Measurements from ENCODE around the gene C2orf15. TPM values are rescaled to one million over a fixed set of nuclear protein-coding genes. Genes with fewer than 3 reads are reported as not detected.

Gene C2orf15
- polyA plus RNA-seq, 2 of the 4 experiments (the other 2 are of a cell fraction) = 1.3 to 1.6 TPM

DNA sequence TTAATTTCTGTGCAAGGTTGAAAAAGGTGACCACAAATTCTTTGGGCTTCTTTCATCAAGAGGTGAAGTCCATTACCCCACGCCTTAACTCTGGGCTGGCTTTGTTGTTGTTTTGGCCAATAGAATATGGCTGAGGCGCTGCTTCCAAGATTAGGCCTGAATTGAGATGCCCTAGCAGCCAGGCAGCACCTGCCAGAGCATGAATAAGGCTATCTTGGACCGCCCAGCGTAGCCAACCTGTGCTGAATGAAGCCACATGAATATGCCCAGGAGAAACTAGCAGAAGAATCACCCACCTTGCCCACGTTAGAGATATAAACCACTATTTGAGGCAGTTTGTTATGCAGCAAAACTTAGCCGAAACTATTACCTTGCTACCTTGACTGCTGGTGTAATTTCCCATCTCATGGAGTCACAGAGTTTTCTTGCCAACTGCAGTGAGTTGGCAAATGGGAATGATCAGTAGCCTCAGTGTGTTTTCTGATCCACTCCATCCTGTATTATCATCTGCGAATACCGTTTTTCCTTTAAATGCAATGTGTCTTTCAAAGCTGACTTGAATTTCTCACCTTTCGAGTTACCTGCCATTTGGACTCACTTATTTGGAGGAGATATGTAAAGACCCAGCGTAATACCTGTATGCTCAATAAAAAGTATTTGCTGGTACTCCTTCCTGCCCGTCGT is 12.6 kb downstream of the C2orf15 start:
- Histone ChIP-seq H3K4me3 (peak overlapping the region; percentile 59), H3K4me2 (peak overlapping the region; percentile 88), H3K27ac (peak overlapping the region; percentile 83 to 92), H3K9me3 (no peaks in the 10 kb centered on the region), H3K4me1 (peaks cover 10% of the 10 kb centered on the region; the same call in 1 of the 3 replicates)
- FAIRE-seq (no peak), DNase-seq (ENCODE audit: low read depth in 1 of 2, low spot score in 1 of 2) (no peak), ATAC-seq (peak in 1 of 2 experiments; percentile 2; a peak in 2 of 6 replicates)
- TF ChIP-seq RFX5 (IDR thresholded peaks at IDR 0.05) (no peak), FOXS1 (CRISPR knock-in tag; IDR thresholded peaks at IDR 0.05) (no peak), NFE2L2 (conservative IDR thresholded peaks at IDR 0.05; ENCODE audit: low read length) (no peak), KDM5A (IDR thresholded peaks at IDR 0.05) (no peak), ESRRA (IDR thresholded peaks at IDR 0.05; ENCODE audit: borderline replicate concordance, low read length) (no peak), HOXB13 (CRISPR knock-in tag; IDR thresholded peaks at IDR 0.05; ENCODE audit: low read depth) (no peak), CEBPB (IDR thresholded peaks at IDR 0.05) (no peak), POLR2A (IDR thresholded peaks at IDR 0.05; ENCODE audit: low read length) (no peak), CBX2 (IDR thresholded peaks at IDR 0.05; ENCODE audit: borderline replicate concordance, low read depth) (no peak)
- TF ChIP-seq, protein P1, sequence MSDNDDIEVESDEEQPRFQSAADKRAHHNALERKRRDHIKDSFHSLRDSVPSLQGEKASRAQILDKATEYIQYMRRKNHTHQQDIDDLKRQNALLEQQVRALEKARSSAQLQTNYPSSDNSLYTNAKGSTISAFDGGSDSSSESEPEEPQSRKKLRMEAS (IDR thresholded peaks at IDR 0.05) = no peak
- TF ChIP-seq, protein P2, sequence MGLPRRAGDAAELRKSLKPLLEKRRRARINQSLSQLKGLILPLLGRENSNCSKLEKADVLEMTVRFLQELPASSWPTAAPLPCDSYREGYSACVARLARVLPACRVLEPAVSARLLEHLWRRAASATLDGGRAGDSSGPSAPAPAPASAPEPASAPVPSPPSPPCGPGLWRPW (IDR thresholded peaks at IDR 0.05) = no peak
- POLR2A ChIA-PET = interaction anchor here (0.6 to 4.4 kb wide), 10 partner anchors 10 to 505 kb away, joined by 3 to 54 read pairs (median 6); partner anchors contain the start of genes C2orf15, EIF5B, MITD1 and MRPL30
- CTCF ChIA-PET = interaction anchor here (1.0 to 2.3 kb wide), 2 partner anchors 12 to 336 kb away, joined by 3 to 14 read pairs; partner anchors contain the start of gene C2orf15
- WGBS (ENCODE audit: missing lambda C conversion rate) = 42% methylated on average over 12 of the region's 12 CpGs

DNA sequence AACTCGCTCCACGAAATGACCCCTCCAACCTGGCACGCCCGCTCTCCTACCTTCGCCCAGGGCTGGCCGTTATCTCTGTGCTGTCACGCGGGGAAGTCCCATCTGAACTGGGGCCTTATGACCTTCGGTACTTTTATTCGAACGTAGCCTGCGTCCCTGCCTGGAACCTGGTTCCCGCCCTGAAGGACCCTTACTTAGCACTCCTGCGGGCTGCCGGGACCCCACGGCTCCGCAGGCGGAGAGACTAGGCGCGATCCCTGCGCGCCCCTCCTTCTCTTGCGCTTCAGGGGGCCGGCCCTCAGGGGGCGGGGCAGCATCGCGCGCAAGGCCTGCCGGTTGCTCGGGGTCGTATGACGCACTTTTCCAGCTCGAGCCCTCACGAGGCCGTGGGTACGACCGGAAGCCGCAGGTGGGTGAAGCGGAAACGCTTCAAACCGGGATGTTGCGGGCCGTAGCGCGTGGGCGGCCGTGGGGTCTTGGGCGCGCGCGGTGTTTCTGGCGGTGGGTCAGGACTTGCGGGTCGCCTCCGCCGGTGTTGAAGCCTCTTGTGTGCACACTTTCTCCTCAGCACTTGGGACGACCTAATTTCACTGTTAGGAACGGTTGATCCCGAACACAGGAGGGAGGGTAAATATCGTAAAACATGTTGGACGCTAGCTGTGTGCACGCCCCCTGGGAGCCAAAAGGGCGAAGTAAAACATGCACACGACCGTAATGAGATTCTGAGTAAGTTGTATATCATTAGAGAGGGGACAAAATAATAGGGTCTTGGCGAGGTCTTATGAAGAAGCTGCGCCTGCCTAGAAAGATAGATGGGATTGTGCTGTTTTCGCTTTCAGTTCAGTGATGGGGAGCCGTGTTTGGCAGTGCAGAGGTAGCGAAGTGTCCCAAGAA is 13.4 kb downstream of the C2orf15 start, which contains the start of the genes LIPT1 and TSGA10:
Gene LIPT1, plus strand, starts transcription at position 325 of the 894 bp plus-strand sequence. CDS start 6,991 bp downstream, outside the sequence.
Gene TSGA10, minus strand, starts transcription at position 300 of the 894 bp plus-strand sequence. CDS start 45,503 bp downstream, outside the sequence.
- CTCF ChIA-PET = interaction anchor here (1.0 to 2.3 kb wide), 3 partner anchors 13 to 336 kb away, joined by 3 to 14 read pairs (median 3); partner anchors contain the start of gene C2orf15
- DNase-seq (ENCODE audit: low read depth in 1 of 2, low spot score in 1 of 2) (peak; percentile 88 to 94), ATAC-seq (peak; percentile 98 to 99), FAIRE-seq (no peak)
- POLR2A ChIA-PET = interaction anchor here (0.6 to 4.4 kb wide), 10 partner anchors 9 to 505 kb away, joined by 3 to 54 read pairs (median 6); partner anchors contain the start of genes C2orf15, EIF5B, MITD1 and MRPL30
- Histone ChIP-seq H3K4me2 (peak within 1 kb of the TSS; percentile 94), H3K4me1 (peaks cover 10% of the 10 kb centered on the region; the same call in 1 of the 3 replicates), H3K27ac (peak within 1 kb of the TSS; percentile 83 to 92), H3K4me3 (peak within 1 kb of the TSS; percentile 59), H3K9me3 (no peaks in the 10 kb centered on the region)
- WGBS (ENCODE audit: missing lambda C conversion rate) = under 1% methylated on average over 28 of the region's 70 CpGs
- TF ChIP-seq MAZ (IDR thresholded peaks at IDR 0.05; ENCODE audit: borderline replicate concordance, low read depth, low read length) (0 out of 2 replicates have a peak, but pooled peaks have one; percentile 44), FOSB (CRISPR knock-in tag; IDR thresholded peaks at IDR 0.05) (no peak), SMC3 (IDR thresholded peaks at IDR 0.05) (no peak; the same call in 2 of the 3 replicates), ZFP36 (IDR thresholded peaks at IDR 0.05; ENCODE audit: borderline replicate concordance, partially characterized antibody) (no peak), CHD4 (IDR thresholded peaks at IDR 0.05; ENCODE audit: borderline replicate concordance) (no peak), POLR2A (IDR thresholded peaks at IDR 0.05; ENCODE audit: low read length) (peak; percentile 85), CHD2 (IDR thresholded peaks at IDR 0.05; ENCODE audit: low read length, partially characterized antibody) (peak; percentile 14), HOXB13 (CRISPR knock-in tag; IDR thresholded peaks at IDR 0.05; ENCODE audit: low read depth) (peak; percentile 43; the same call in 1 of the 2 replicates), JUN (IDR thresholded peaks at IDR 0.05) (peak; percentile 85 to 90), TP53 (CRISPR knock-in tag; IDR thresholded peaks at IDR 0.05) (no peak), TFCP2L1 (CRISPR knock-in tag; IDR thresholded peaks at IDR 0.05) (no peak), RNF2 (IDR thresholded peaks at IDR 0.05; ENCODE audit: borderline replicate concordance, low read depth) (no peak), HOXA7 (CRISPR knock-in tag; IDR thresholded peaks at IDR 0.05) (no peak), PHF8 (IDR thresholded peaks at IDR 0.05; ENCODE audit: borderline replicate concordance, low read depth) (peak; percentile 90), NR3C1 (IDR thresholded peaks at IDR 0.05) (no peak), KDM5A (IDR thresholded peaks at IDR 0.05) (no peak), MYC (IDR thresholded peaks at IDR 0.05; ENCODE audit: borderline replicate concordance, low read length) (peak; percentile 87)
- TF ChIP-seq, protein P1 (IDR thresholded peaks at IDR 0.05) = peak; percentile 97
- TF ChIP-seq, protein P3, sequence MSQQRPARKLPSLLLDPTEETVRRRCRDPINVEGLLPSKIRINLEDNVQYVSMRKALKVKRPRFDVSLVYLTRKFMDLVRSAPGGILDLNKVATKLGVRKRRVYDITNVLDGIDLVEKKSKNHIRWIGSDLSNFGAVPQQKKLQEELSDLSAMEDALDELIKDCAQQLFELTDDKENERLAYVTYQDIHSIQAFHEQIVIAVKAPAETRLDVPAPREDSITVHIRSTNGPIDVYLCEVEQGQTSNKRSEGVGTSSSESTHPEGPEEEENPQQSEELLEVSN (IDR thresholded peaks at IDR 0.05; ENCODE audit: borderline replicate concordance, low read depth) = peak; percentile 48; the same call in 1 of the 2 replicates
- TF ChIP-seq, protein P4, sequence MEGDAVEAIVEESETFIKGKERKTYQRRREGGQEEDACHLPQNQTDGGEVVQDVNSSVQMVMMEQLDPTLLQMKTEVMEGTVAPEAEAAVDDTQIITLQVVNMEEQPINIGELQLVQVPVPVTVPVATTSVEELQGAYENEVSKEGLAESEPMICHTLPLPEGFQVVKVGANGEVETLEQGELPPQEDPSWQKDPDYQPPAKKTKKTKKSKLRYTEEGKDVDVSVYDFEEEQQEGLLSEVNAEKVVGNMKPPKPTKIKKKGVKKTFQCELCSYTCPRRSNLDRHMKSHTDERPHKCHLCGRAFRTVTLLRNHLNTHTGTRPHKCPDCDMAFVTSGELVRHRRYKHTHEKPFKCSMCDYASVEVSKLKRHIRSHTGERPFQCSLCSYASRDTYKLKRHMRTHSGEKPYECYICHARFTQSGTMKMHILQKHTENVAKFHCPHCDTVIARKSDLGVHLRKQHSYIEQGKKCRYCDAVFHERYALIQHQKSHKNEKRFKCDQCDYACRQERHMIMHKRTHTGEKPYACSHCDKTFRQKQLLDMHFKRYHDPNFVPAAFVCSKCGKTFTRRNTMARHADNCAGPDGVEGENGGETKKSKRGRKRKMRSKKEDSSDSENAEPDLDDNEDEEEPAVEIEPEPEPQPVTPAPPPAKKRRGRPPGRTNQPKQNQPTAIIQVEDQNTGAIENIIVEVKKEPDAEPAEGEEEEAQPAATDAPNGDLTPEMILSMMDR (IDR thresholded peaks at IDR 0.05) = 0 out of 3 replicates have a peak, but pooled peaks have one; percentile 20
- TF ChIP-seq, protein P5, sequence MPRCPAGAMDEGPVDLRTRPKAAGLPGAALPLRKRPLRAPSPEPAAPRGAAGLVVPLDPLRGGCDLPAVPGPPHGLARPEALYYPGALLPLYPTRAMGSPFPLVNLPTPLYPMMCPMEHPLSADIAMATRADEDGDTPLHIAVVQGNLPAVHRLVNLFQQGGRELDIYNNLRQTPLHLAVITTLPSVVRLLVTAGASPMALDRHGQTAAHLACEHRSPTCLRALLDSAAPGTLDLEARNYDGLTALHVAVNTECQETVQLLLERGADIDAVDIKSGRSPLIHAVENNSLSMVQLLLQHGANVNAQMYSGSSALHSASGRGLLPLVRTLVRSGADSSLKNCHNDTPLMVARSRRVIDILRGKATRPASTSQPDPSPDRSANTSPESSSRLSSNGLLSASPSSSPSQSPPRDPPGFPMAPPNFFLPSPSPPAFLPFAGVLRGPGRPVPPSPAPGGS (IDR thresholded peaks at IDR 0.05) = peak; percentile 75; the same call in 2 of the 3 replicates

Measured in A549 (cell line).